SK-N-SH treated with all-trans-retinoic acid at 6 μM for 48 hours (cell line): Measurements from ENCODE around the gene MGLL.

Source experiments
- ATAC-seq: fragments of 200-7000 bp; cut with Tn5 transposase; 3 replicates; pipeline ENCODE4 v1.9.1; 2020; ENCODE audit warnings: mild to moderate bottlenecking, moderate library complexity
- ARNTL ChIP-seq: fragments of 450-650 bp; formaldehyde crosslinking; IDR thresholded peaks from 2 replicates; pipeline ENCODE4 v1.5.0; 2020; ENCODE audit warnings: low read depth, mild to moderate bottlenecking, moderate library complexity, borderline replicate concordance
- BACH2 ChIP-seq: fragments of 250-450 bp; sonication (Bioruptor Pico); IDR thresholded peaks from 2 replicates; pipeline ENCODE4 v1.9.0; 2021; ENCODE audit warnings: mild to moderate bottlenecking, borderline replicate concordance
- CSDC2 ChIP-seq: fragments of 250-450 bp; sonication (Bioruptor Pico); IDR thresholded peaks from 2 replicates; pipeline ENCODE4 v1.5.0; 2020; ENCODE audit warnings: mild to moderate bottlenecking, moderate library complexity
- CSRNP3 ChIP-seq: fragments of 250-450 bp; sonication (Bioruptor Pico); IDR thresholded peaks from 2 replicates; pipeline ENCODE4 v1.5.1; 2021; ENCODE audit warnings: mild to moderate bottlenecking, moderate library complexity
- ESRRG ChIP-seq: fragments of 250-450 bp; sonication (Bioruptor Pico); IDR thresholded peaks from 2 replicates; pipeline ENCODE4 v1.6.1; 2021; ENCODE audit warnings: mild to moderate bottlenecking
- GLIS3 ChIP-seq: fragments of 250-450 bp; sonication (Bioruptor Pico); IDR thresholded peaks from 2 replicates; pipeline ENCODE4 v1.5.0; 2020; ENCODE audit warnings: mild to moderate bottlenecking, moderate library complexity
- ISL1 ChIP-seq: fragments of 250-450 bp; sonication (Bioruptor Pico); IDR thresholded peaks from 2 replicates; pipeline ENCODE4 v2.1.2; 2022; ENCODE audit warnings: mild to moderate bottlenecking, moderate library complexity
- PATZ1 ChIP-seq: fragments of 250-450 bp; sonication (Bioruptor Pico); IDR thresholded peaks from 2 replicates; pipeline ENCODE4 v1.8.0; 2020; ENCODE audit warnings: mild to moderate bottlenecking, moderate library complexity, borderline replicate concordance
- RARB ChIP-seq: fragments of 250-450 bp; sonication (Bioruptor Pico); IDR thresholded peaks from 2 replicates; pipeline ENCODE4 v1.8.0; 2021; ENCODE audit warnings: mild to moderate bottlenecking, moderate library complexity
- SNAI2 ChIP-seq: fragments of 250-450 bp; sonication (Bioruptor Pico); IDR thresholded peaks from 2 replicates; pipeline ENCODE4 v1.5.0; 2020; ENCODE audit warnings: mild to moderate bottlenecking, moderate library complexity
- TCF4 ChIP-seq: fragments of 250-450 bp; sonication (Bioruptor Pico); IDR thresholded peaks from 2 replicates; pipeline ENCODE4 v1.8.0; 2021; ENCODE audit warnings: mild to moderate bottlenecking, moderate library complexity, borderline replicate concordance
- TOX ChIP-seq: fragments of 250-450 bp; sonication (Bioruptor Pico); IDR thresholded peaks from 2 replicates; pipeline ENCODE4 v1.8.0; 2021; ENCODE audit warnings: mild to moderate bottlenecking, moderate library complexity, borderline replicate concordance
- TSHZ2 ChIP-seq: fragments of 250-450 bp; sonication (Bioruptor Pico); IDR thresholded peaks from 2 replicates; pipeline ENCODE4 v1.5.0; 2020; ENCODE audit warnings: mild to moderate bottlenecking, moderate library complexity
- ZC3H10 ChIP-seq: fragments of 250-450 bp; sonication (Bioruptor Pico); IDR thresholded peaks from 2 replicates; pipeline ENCODE4 v1.5.1; 2021; ENCODE audit warnings: mild to moderate bottlenecking, moderate library complexity
- ZFP3 ChIP-seq: fragments of 250-450 bp; sonication (Bioruptor Pico); IDR thresholded peaks from 2 replicates; pipeline ENCODE4 v1.5.0; 2020; ENCODE audit warnings: mild to moderate bottlenecking, moderate library complexity
- ZFP30 ChIP-seq: fragments of 450-650 bp; formaldehyde crosslinking; IDR thresholded peaks from 2 replicates; pipeline ENCODE4 v1.5.0; 2022; ENCODE audit warnings: mild to moderate bottlenecking, moderate library complexity
- ZNF70 ChIP-seq: fragments of 450-650 bp; formaldehyde crosslinking; IDR thresholded peaks from 2 replicates; pipeline ENCODE4 v1.5.0; 2020; ENCODE audit warnings: mild to moderate bottlenecking, moderate library complexity
- ZNF8 ChIP-seq: fragments of 450-650 bp; formaldehyde crosslinking; IDR thresholded peaks from 2 replicates; pipeline ENCODE4 v1.5.0; 2020; ENCODE audit warnings: mild to moderate bottlenecking, moderate library complexity
- TF ChIP-seq, protein P1 (sequence below): fragments of 250-450 bp; sonication (Bioruptor Pico); IDR thresholded peaks from 2 replicates; pipeline ENCODE4 v1.8.0; 2021; ENCODE audit warnings: low read depth, mild to moderate bottlenecking, moderate library complexity, borderline replicate concordance
- TF ChIP-seq, protein P2 (sequence below): fragments of 250-450 bp; sonication (Bioruptor Pico); IDR thresholded peaks from 2 replicates; pipeline ENCODE4 v1.5.1; 2020; ENCODE audit warnings: low read depth, mild to moderate bottlenecking, moderate library complexity

MGLL gene

GRCh38 chr3:127812151-127812550 lies 10.2 kb downstream of the MGLL start:
- ATAC-seq, result no peak

DNA sequence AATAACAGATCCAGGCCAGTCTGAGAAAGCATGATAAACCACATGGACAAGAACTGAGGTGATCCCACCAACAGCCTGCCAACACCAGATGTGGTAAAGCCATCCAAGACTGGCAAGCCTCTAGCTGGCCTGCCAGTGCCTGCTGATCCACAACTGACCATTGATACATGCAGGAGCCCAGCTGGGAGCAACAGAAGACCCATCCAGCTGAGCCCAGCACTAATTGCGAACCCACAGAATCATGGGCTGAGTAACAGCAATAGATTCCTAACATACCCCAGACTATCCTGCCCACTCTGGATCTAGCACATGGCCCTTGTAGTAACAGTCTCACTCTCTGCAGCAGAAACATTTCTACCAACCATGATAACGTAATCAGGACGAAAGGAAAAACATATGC lies 10.6 kb downstream of the MGLL start:
- no peak for TF ChIP-seq CSRNP3 (CRISPR knock-in tag)
- TF ChIP-seq, protein P1, sequence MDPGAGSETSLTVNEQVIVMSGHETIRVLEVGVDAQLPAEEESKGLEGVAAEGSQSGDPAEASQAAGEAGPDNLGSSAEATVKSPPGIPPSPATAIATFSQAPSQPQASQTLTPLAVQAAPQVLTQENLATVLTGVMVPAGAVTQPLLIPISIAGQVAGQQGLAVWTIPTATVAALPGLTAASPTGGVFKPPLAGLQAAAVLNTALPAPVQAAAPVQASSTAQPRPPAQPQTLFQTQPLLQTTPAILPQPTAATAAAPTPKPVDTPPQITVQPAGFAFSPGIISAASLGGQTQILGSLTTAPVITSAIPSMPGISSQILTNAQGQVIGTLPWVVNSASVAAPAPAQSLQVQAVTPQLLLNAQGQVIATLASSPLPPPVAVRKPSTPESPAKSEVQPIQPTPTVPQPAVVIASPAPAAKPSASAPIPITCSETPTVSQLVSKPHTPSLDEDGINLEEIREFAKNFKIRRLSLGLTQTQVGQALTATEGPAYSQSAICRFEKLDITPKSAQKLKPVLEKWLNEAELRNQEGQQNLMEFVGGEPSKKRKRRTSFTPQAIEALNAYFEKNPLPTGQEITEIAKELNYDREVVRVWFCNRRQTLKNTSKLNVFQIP (CRISPR knock-in tag), result no peak
- TF ChIP-seq SNAI2 (CRISPR knock-in tag), result no peak
- no peak for TF ChIP-seq ISL1
- no peak for TF ChIP-seq RARB (CRISPR knock-in tag)
- no peak for TF ChIP-seq ZFP30
- TF ChIP-seq TOX (CRISPR knock-in tag), result no peak
- no peak for TF ChIP-seq ZNF70 (CRISPR knock-in tag)
- TF ChIP-seq ZC3H10, result no peak
- TF ChIP-seq GLIS3 (CRISPR knock-in tag), result no peak
- no peak for ATAC-seq

More at GRCh38 chr3:127812151-127812550, 10.2 kb downstream of the MGLL start:
- no peak for TF ChIP-seq ZFP30
- TF ChIP-seq BACH2 (CRISPR knock-in tag), result no peak
- TF ChIP-seq CSDC2 (CRISPR knock-in tag), result no peak
- no peak for TF ChIP-seq TSHZ2 (CRISPR knock-in tag)
- TF ChIP-seq GLIS3 (CRISPR knock-in tag), result no peak
- no peak for TF ChIP-seq ISL1
- no peak for TF ChIP-seq RARB (CRISPR knock-in tag)
- no peak for TF ChIP-seq ZNF8 (CRISPR knock-in tag)
- TF ChIP-seq, protein P1 (CRISPR knock-in tag), result no peak
- TF ChIP-seq PATZ1, result no peak

- ATAC-seq, result no peak
- no peak for TF ChIP-seq ZFP3
- no peak for TF ChIP-seq ZNF70 (CRISPR knock-in tag)
- TF ChIP-seq TOX (CRISPR knock-in tag), result no peak
- no peak for TF ChIP-seq ISL1
- no peak for TF ChIP-seq ESRRG (CRISPR knock-in tag)
- TF ChIP-seq ARNTL (CRISPR knock-in tag), result no peak
- TF ChIP-seq ZC3H10, result no peak
- TF ChIP-seq RARB (CRISPR knock-in tag), result no peak
- no peak for TF ChIP-seq TCF4
- TF ChIP-seq GLIS3 (CRISPR knock-in tag), result no peak
- no peak for TF ChIP-seq ZFP30
- no peak for TF ChIP-seq TSHZ2 (CRISPR knock-in tag)
- TF ChIP-seq, protein P2, sequence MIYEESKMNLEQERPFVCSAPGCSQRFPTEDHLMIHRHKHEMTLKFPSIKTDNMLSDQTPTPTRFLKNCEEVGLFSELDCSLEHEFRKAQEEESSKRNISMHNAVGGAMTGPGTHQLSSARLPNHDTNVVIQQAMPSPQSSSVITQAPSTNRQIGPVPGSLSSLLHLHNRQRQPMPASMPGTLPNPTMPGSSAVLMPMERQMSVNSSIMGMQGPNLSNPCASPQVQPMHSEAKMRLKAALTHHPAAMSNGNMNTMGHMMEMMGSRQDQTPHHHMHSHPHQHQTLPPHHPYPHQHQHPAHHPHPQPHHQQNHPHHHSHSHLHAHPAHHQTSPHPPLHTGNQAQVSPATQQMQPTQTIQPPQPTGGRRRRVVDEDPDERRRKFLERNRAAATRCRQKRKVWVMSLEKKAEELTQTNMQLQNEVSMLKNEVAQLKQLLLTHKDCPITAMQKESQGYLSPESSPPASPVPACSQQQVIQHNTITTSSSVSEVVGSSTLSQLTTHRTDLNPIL, result no peak
Observed at GRCh38 chr3:127809611-127810010, 12.7 kb downstream of the MGLL start.
